ENCODE measurements around the gene NCOA6. TPM values are rescaled to one million over a fixed set of nuclear protein-coding genes. Genes with fewer than 3 reads are reported as not detected.
"Not testable (repeated sequence)": the region's sequence is repeated elsewhere in the genome, so short reads cannot be mapped to it uniquely, and the experiment has no call there.

The NCOA6 gene
- total RNA-seq, 2 donors from 2014 or later = 22.0 to 25.0 TPM

DNA sequence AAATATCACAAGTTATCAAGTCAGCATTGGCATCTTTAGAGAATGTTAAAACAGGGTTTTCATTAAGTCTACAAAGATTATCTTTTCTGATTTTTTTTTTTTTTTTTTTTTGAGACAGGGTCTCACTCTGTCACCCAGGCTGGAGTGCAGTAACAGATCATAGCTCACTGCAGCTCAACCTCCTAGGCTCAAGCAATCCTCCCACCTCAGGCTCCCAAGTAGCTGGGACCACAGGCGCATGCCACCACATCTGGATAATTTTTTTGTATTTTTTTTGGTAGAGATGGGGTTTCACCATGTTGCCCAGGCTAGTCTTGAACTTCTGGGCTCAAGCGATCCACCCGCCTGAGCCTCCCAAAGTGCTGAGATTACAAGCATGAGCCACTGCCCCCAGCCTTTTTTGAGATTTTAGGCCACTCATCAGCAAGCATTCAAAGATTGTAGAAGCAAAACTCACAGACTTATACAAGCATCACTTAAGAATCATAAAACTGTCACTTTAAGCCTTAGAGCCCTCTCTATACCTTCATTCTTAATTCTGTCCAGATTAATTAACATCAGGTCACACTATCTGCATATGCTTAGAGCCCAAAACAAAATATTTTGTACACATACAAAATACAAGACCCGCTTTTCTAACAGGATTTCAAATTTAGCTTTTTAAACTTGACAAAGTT lies 32.6 kb downstream of the NCOA6 start:
- intact Hi-C loops (cut with DNase I) = no loop called here
- no peak for DNase-seq (ENCODE audit: low spot score)

DNA sequence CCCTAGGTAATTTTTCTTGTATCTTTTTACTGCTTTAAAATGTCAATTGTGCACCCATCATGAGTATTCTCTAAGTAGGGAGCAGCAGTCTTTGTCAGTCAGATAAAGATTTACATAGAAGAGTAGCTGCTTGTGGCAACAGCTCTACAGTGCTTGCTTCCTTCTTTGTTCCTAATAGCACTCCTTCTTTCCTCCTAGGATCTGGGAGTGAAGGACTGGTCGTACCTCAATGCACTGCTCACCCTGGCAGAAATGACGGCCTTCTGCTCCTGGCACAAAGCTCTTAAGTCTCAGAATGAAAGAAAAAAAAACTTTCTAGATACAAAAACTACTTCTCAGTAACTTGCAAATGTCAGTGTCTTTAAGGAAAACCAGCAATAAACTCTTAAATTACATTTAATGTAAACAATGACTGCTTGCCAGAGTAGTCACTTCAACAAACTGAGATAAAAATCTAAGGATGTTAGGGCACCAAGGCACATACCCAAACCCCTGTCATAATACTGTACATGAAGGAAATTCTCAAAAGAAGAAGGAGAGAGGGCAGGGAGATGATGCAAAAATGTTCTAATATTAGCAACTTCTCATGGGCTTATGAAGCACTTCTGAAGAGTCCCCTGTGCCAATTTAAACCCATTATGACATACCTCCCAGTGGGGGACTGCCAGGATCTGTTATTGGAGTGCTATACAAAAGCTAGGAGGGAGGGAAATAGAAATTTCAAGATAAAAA lies 34.0 kb downstream of the NCOA6 start:
- intact Hi-C loops (cut with DNase I) = no loop called here
- no peak for DNase-seq (ENCODE audit: low spot score)

DNA sequence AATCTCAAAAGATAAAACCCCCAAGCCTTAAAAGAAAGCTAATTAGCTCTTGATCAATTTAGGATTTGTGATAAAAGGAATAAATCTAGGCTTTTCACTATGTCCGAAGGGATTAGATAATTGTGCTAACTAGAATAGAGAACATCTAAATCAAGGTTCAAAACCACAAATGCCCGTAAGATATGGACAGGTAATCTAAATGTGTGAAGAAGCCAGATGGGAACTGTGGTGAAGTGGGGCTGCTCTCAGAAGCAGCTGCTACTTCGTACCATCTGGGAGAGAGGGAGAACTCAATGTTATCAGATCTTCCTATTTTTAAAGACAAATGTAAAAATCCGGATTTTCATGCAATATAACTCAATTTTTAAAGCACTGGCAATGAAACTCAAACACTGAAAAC lies 44.2 kb downstream of the NCOA6 start:
- DNase-seq (ENCODE audit: low spot score) = no peak
- intact Hi-C loops (cut with DNase I) = no loop called here

DNA sequence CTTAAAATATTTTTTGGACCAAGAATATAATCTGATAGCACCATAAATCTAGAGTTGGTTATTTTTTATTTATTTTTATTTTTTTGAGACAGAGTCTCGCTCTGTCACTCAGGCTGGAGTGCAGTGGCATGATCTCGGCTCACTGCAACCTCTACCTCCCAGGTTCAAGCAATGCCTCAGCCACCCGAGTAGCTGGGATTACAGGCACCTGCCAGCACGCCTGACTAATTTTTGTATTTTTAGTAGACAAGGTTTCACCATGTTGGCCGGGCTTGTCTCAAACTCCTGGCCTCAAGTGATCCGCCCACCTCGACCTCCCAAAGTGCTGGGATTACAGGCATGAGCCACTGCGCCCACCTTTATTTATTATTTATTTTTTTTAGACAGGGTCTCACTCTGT lies 45.2 kb downstream of the NCOA6 start:
- DNase-seq (ENCODE audit: low spot score); intact Hi-C loops (cut with DNase I): not testable (repeated sequence)

DNA sequence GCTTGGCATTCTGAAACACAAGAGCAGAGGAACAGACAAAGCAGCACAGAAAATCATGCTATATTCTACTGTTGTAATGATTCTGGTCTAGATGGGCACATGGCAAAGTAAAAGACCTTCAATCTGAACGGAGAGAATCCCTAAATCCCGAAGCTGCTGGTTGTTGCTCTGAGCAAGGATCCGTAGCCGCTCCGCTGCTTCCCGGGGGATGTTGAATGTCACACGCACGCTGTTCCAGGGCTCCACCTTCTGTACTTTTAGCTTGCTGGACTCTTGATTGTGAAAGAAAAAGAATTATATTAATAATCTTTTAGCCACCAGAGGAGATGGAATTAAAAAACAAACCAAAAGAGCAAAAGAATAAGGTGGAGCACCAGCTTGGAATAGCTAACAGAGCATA lies 49.3 kb downstream of the NCOA6 start:
- intact Hi-C loops (cut with DNase I) = no loop called here
- no peak for DNase-seq (ENCODE audit: low spot score)

- intact Hi-C loops (cut with DNase I) = no loop called here
- DNase-seq (ENCODE audit: low spot score) = no peak
Measured at GRCh38 chr20:34774886-34775285, 50.6 kb downstream of the NCOA6 start.

- no peak for DNase-seq (ENCODE audit: low spot score)
- intact Hi-C loops (cut with DNase I) = no loop called here
Measured at GRCh38 chr20:34774449-34774848, 51.0 kb downstream of the NCOA6 start.

DNA sequence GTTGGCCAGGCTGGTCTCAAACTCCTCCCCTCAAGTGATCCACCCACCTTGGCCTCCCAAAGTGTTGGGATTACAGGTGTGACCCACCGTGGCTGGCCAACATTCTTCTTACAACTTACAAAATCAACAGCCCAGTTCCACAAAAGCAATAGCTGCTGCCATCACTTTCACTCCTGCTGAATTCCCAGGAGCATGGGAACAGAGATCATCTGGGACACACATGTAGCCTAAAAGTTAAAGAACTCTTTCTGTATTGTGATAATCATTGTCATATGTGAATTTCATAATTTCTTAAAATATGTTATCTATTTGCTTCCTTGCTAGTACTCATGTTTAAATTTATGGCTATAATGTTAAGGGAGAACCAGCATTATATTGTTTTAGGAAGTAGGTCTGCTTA lies 51.7 kb downstream of the NCOA6 start:
- DNase-seq (ENCODE audit: low spot score) = no peak
- intact Hi-C loops (cut with DNase I) = no loop called here

DNA sequence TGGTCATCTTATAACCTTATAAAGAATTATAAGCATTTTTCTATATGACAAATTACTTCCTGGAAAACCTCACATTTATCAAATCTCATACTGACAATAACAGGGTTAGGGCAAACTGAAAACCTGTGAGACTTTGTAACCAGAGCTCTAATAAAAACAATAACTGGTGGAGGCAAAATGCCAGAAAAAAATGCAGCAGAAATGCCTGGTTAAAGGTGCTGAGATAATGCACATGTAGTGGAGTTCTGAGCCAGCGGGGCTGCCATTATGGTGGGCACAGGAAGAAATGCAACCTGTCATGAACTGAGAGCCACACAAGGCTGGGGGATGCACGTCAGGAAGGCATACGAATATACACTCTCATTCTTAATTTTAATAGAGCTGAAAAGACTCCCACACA lies 53.0 kb downstream of the NCOA6 start:
- no peak for DNase-seq (ENCODE audit: low spot score)
- intact Hi-C loops (cut with DNase I) = no loop called here

GRCh38 chr20:34771680-34772081 lies 53.8 kb downstream of the NCOA6 start:
- intact Hi-C loops (cut with DNase I) = no loop called here
- no peak for DNase-seq (ENCODE audit: low spot score)

GRCh38 chr20:34768096-34768495 lies 57.4 kb downstream of the NCOA6 start:
- no peak for DNase-seq (ENCODE audit: low spot score)
- intact Hi-C loops (cut with DNase I) = no loop called here

DNA sequence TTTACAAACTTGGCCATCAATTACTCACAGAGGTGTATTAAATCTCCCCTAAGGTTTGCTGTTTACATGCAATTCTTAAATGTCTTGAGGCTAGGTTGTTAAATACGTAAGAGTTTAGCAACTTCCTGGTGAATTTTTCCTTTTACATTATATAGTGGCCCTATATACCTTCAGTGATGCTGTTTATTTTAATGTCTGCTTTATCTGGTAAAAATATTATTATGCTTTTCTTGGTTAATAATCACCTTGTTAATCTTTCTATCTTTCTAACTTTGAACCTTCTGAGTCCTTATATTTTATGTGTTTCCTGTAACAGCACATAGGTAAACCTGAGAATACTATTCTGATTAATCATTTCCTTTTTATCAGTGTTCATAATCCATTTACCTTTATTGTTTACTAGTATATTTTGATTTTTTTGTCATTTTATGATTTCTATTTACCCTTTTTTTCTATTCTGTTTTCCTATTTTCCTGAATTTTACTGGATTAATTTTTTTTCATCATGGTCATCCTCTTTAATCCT lies 63.4 kb downstream of the NCOA6 start:
- intact Hi-C loops (cut with DNase I) = no loop called here
- no peak for DNase-seq (ENCODE audit: low spot score)

DNA sequence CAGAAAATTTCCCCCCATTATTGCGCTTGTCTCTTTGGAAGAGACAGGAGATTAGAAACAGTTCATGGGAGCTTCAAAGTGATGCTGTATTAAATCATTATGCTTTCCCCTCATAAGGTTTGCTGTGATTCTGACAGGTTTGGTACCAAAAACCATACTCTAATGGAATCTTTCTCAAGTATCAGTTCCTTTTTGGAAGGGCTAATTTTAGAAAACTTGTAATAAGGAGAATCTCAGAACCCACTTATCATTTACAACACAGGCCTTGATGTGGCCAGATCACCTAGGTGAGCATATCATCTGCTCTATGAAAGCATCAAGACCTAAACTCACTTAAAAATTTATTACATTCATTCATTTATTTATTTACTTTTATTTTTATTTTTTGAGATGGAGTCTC lies 70.1 kb downstream of the NCOA6 start:
- no peak for DNase-seq (ENCODE audit: low spot score)
- intact Hi-C loops (cut with DNase I) = no loop called here

DNA sequence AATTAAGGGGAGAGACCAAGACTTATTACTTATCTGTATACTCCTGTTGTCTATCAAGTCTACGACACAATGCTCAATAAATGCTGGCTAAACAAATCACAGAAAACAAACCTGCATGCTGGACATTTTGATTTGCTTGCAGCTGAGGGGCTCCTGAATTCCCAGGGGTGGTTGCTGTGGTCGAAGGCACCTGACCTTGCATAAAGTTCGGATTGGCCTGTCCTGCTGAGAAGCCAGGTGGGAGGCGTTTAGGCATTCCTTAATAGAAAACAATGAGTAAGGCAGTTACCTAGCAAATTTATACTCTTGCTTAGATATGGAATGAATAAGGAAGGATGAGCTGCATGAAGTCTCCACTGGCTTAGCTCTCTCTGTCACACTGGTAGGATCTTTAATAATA lies 70.8 kb downstream of the NCOA6 start:
- no peak for DNase-seq (ENCODE audit: low spot score)
- intact Hi-C loops (cut with DNase I) = no loop called here

DNA sequence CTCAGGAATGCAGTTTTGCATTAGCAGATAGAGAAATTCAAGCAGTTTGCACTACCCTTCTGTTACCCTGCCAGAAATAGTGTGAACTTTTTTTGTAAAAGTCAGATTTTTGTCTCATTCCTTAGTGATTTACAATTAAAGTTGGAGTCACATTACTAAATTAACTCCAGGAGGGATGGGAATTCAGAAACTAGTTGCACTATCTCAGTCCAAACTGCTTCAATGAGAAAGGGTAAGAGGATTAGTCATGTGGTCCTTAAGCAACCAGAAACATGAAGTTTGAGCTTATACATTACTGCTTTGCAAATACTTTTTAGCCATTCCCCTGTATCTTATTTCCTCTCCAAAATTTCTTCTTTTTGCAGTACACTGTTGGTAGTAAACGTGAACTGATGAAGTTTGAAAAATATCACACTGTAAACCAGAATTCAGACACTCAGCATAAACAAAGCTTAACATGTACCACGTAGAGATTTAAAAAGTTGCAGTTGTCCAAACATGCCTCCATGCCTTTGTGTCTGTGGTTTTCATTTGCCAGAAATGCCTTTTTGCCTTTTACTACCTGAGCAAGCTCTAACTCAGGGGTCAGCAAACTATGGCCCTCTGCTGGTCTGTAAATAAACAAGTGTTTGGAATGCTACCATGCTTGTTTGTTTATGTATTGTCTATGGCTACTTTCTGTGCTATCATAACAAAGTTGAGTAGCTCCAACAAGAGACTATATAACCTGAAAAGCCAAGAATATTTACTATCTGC lies 71.6 kb downstream of the NCOA6 start:
- intact Hi-C loops (cut with DNase I) = no loop called here
- DNase-seq (ENCODE audit: low spot score) = no peak

GRCh38 chr20:34751453-34751852 lies 74.0 kb downstream of the NCOA6 start:
- DNase-seq (ENCODE audit: low spot score) = no peak
- intact Hi-C loops (cut with DNase I) = no loop called here

GRCh38 chr20:34750484-34750883 lies 75.0 kb downstream of the NCOA6 start:
- intact Hi-C loops (cut with DNase I) = no loop called here
- no peak for DNase-seq (ENCODE audit: low spot score)

DNA sequence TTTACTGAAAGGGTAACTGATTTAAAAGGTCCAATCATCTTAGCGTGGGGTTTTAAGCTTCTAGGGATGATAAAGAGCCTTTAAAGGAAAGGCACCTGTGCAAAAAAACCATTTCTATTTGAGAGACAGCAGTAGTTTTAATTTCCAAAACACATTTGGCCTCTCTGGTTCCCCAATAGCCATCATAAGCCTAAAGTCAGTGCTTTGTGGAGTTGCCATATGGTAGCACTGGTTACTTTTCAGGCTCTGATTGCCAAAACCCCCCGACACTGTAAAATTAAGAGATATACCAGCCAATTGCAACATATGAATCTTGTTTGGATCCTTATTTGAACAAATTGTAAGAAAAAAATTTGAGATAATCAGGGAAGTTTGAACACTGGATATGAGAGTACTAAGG lies 76.7 kb downstream of the NCOA6 start:
- DNase-seq (ENCODE audit: low spot score) = no peak
- intact Hi-C loops (cut with DNase I) = no loop called here

DNA sequence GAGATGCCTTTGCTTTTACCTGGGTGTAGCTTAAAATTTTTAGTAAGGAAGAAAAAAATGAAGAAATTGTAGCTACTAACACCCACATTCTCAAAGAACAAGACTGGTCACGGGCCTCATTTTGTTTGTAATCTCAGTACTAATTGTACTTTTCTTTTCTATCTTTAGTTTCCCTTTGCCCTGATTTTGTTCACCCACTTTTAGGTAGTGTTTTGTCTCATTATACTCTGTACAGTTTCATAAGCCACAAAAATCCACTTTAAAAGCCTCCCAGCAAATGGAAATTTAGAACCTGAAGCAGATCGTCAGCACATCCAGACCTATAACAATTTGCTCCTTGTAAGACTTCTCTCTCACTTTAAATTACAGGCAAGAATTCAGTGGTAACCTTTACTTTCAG lies 78.0 kb downstream of the NCOA6 start:
- intact Hi-C loops (cut with DNase I) = no loop called here

GRCh38 chr20:34746674-34747073 lies 78.8 kb downstream of the NCOA6 start:
- DNase-seq (ENCODE audit: low spot score) = no peak
- intact Hi-C loops (cut with DNase I) = no loop called here

More for the DNA sequence above, 78.0 kb downstream of the NCOA6 start:
- no peak for DNase-seq (ENCODE audit: low spot score)

Measured in posterior vena cava (tissue), 2 donors.